Upper lobe of left lung (tissue), 6 donors: Measurements from ENCODE around the gene CENPX. TPM values are rescaled to one million over a fixed set of nuclear protein-coding genes. Genes with fewer than 3 reads are reported as not detected.

Source experiments
- ATAC-seq, 2 donors: fragments of 200-7000 bp; cut with Tn5 transposase; one replicate each; pipeline ENCODE4 v1.9.1; 2022; ENCODE audit warnings: mild to moderate bottlenecking in 2 of 2, moderate library complexity in 2 of 2; ENCODE audit not compliant: low FRiP score in 2 of 2
- DNase-seq, 2 donors: peaks; one replicate each; pipeline ENCODE4 v3.0.0-alpha.2; 2019 to 2020
- H3K27ac ChIP-seq, 4 donors: fragments of 200-600 bp; sonication (generic); one replicate each; pipeline ENCODE4 v1.5.1; 2016 to 2019
- H3K27me3 ChIP-seq, 4 donors: fragments of 200-600 bp; sonication (generic); one replicate each; pipeline ENCODE4 v1.5.1; 2017 to 2019
- H3K36me3 ChIP-seq, 4 donors: fragments of 200-600 bp; sonication (generic); one replicate each; pipeline ENCODE4 v1.5.1; 2016 to 2019
- H3K4me1 ChIP-seq, 4 donors: fragments of 200-600 bp; sonication (generic); one replicate each; pipeline ENCODE4 v1.5.1; 2018 to 2019
- H3K4me3 ChIP-seq, 4 donors: fragments of 200-600 bp; sonication (generic); one replicate each; pipeline ENCODE4 v1.5.1; 2017 to 2019; ENCODE audit warnings: mild to moderate bottlenecking in 2 of 4, moderate library complexity in 1 of 4
- H3K9me3 ChIP-seq, 4 donors: fragments of 200-600 bp; sonication (generic); one replicate each; pipeline ENCODE4 v1.5.1; 2018 to 2019
- EP300 ChIP-seq, 4 donors: sonication (generic); formaldehyde crosslinking; IDR thresholded peaks; one replicate each; pipeline ENCODE4 v1.5.1; 2017; ENCODE audit warnings: antibody characterized with exemption in 4 of 4, control low read depth in 2 of 4
- POLR2A ChIP-seq, 4 donors: fragments of 450-650 bp; IDR thresholded peaks; one replicate each; pipeline ENCODE4 v1.5.1; 2016 to 2017; ENCODE audit warnings: antibody characterized with exemption in 4 of 4, mild to moderate bottlenecking in 2 of 4
- POLR2AphosphoS5 ChIP-seq, 2 donors: sonication (generic); formaldehyde crosslinking; IDR thresholded peaks; one replicate each; pipeline ENCODE4 v1.5.1; 2017; ENCODE audit warnings: antibody characterized with exemption in 2 of 2
- WGBS, 2 donors: methylation state at CpG; one replicate each; pipeline ENCODE4 v1.1.5; 2017 to 2018; 5-methylcytosine and 5-hydroxymethylcytosine counted together
- total RNA-seq, 6 donors: library from RNA; depleted of rRNA in 4 of 6; stranded (reverse); fragments of >200 nt in 4 of 6; gene quantifications; one replicate each; pipeline versions ENCODE4 v1.1.0 to v1.2.1, GENCODE V29; 2016 to 2021
- TF ChIP-seq, protein P1 (sequence below), 6 experiments: fragments of 450-650 bp in 4 of 6; fragments of 200-600 bp in 2 of 6; sonication (generic) in 2 of 6; IDR thresholded peaks; one replicate each; pipeline ENCODE4 v1.5.1; 2016 to 2019; ENCODE audit warnings: antibody characterized with exemption in 6 of 6
- donor health status: DM: no; HTN: no; CAD: no; lungs with moderate emphysema.
- donor health status: DM: no; HTN: yes; CAD: no; lungs with severe emphysema.

Gene CENPX
- total RNA-seq, 6 donors from 2014 or later = 24.1 to 60.5 (median 47.8) TPM

DNA sequence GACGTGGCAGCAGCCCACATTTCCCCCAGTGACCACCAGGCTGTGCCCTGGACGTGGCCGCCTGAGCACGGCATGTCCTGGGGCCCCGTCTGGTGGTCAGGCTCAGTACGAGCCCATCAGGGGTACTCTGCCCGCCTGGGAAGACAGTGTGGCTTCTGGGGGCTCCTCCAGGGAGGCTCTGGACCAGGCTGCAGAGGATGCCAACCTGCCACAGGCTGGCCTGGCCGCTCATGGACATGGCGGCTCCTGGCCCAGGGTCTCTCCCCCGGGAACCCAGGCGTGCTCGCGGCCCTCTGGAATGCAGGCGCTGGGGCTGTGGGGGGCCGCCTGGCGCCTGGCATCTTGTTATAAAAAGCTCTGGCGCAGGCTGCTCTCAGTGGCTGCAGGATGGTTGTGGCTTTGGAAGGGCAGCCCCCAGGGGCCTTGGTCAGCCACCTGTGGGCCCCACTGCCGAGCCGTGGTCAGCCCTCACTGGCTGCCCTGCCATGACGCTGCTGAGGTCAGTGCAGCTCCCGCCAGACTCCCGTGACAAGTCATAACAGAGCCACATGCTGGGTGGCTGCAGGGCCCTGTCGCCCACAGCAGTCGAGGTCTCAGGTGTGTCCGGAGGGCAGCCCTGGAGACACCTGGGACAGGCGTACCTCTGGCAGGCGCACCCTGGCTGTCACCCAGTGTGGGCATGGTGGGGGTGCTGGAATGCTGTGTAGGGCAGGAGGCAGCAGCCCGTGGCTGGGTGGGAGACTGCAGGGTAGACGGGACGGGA, 15.0 kb downstream of the CENPX start:
- peaks cover 0 to 14% (median 4%) of the 10 kb centered on the region in 4 donors for H3K4me1 ChIP-seq
- TF ChIP-seq, protein P1, sequence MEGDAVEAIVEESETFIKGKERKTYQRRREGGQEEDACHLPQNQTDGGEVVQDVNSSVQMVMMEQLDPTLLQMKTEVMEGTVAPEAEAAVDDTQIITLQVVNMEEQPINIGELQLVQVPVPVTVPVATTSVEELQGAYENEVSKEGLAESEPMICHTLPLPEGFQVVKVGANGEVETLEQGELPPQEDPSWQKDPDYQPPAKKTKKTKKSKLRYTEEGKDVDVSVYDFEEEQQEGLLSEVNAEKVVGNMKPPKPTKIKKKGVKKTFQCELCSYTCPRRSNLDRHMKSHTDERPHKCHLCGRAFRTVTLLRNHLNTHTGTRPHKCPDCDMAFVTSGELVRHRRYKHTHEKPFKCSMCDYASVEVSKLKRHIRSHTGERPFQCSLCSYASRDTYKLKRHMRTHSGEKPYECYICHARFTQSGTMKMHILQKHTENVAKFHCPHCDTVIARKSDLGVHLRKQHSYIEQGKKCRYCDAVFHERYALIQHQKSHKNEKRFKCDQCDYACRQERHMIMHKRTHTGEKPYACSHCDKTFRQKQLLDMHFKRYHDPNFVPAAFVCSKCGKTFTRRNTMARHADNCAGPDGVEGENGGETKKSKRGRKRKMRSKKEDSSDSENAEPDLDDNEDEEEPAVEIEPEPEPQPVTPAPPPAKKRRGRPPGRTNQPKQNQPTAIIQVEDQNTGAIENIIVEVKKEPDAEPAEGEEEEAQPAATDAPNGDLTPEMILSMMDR (IDR thresholded peaks at IDR 0.05) = no peak
- TF ChIP-seq POLR2AphosphoS5 (IDR thresholded peaks at IDR 0.05) (no peak), EP300 (IDR thresholded peaks at IDR 0.05) (no peak), POLR2A (IDR thresholded peaks at IDR 0.05) (no peak)
- peaks cover 0 to 15% (median 5%) of the 10 kb centered on the region in 4 donors for H3K36me3 ChIP-seq
- 90 to 95% methylated on average over 11 to 26 of the region's 30 CpGs for WGBS, 2 donors
- ATAC-seq = no peak
- H3K27ac ChIP-seq = no peak overlapping the region
- peak in 1 of 2 donors; percentile 70 for DNase-seq
- no peaks in the 10 kb centered on the region for H3K9me3 ChIP-seq
- H3K4me3 ChIP-seq = no peak overlapping the region
- H3K27me3 ChIP-seq = no peaks in the 10 kb centered on the region

DNA sequence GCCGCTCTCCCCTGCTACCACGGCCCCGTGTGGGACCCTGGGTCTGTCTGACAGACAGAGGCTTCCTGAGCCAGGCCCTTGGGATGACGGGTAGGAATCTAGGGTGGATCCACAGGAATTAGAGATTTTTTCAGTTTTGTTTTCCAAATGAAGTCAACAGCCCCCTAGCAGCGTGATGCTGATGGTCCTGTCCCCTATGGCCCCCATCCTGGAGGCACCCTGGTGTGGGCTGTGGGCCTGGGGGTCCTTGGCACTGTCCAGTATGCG, 15.5 kb downstream of the CENPX start:
- Histone ChIP-seq H3K36me3 (peaks cover 0 to 15% (median 2%) of the 10 kb centered on the region in 4 donors), H3K27ac (no peak overlapping the region), H3K27me3 (no peaks in the 10 kb centered on the region), H3K9me3 (no peaks in the 10 kb centered on the region), H3K4me1 (peaks cover 0 to 11% (median 3%) of the 10 kb centered on the region in 4 donors), H3K4me3 (no peak overlapping the region)
- 95% methylated on average over 6 of the region's 6 CpGs; no CpG with 5 or more reads in 1 of the 2 donors for WGBS, 2 donors
- DNase-seq = no peak
- ATAC-seq = no peak
- TF ChIP-seq POLR2AphosphoS5 (IDR thresholded peaks at IDR 0.05) (no peak), POLR2A (IDR thresholded peaks at IDR 0.05) (no peak), EP300 (IDR thresholded peaks at IDR 0.05) (no peak)
- TF ChIP-seq, protein P1 (IDR thresholded peaks at IDR 0.05) = no peak

DNA sequence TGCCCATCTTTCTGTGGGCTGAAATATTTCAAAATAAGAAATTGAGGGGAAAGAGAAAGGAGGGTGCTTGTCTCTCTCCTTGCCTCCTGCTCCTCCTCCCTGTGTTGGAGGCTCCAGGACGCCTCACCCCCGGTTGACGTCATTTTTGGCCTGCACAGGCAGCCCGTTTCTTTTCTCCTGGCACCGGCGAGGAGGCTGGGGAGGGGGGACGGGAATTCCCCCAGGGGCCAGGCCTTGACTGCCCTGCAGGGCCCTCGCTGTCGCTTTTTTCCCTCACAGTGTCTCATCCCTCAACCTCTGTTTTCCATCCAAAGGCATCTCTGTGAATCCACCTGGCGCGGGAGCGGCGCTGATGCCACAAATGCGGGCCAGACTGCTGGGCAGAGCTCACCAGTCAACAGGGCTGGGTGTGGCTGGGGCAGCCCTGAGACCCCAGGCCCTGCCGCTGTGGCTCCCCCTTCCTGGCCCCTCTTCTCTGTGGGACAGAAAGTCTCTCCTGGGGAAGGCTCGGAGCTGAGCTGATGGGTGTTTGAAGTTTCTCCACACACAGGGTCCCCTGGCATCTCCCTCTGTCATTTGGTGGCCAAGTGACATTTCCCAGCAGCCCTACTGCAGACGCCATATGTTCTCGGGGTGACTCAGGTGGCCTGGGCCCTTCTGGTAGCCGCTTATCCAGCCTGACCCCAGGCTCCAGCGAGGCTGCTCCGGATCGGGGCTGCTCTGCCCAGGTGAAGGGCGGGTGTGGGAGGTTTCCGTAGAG, 16.0 kb downstream of the CENPX start:
- Histone ChIP-seq H3K9me3 (no peaks in the 10 kb centered on the region), H3K27ac (no peak overlapping the region), H3K36me3 (peaks cover 0 to 10% (median 2%) of the 10 kb centered on the region in 4 donors), H3K4me1 (peaks cover 0 to 5% (median under 1%) of the 10 kb centered on the region in 4 donors), H3K4me3 (no peak overlapping the region), H3K27me3 (no peaks in the 10 kb centered on the region)
- peak in 1 of 2 donors; percentile 75 for DNase-seq
- 80 to 82% methylated on average over 18 to 23 of the region's 24 CpGs for WGBS, 2 donors
- ATAC-seq = no peak
- TF ChIP-seq, protein P1 (IDR thresholded peaks at IDR 0.05) = no peak
- TF ChIP-seq EP300 (IDR thresholded peaks at IDR 0.05) = no peak
- TF ChIP-seq POLR2A (IDR thresholded peaks at IDR 0.05) = no peak
- TF ChIP-seq POLR2AphosphoS5 (IDR thresholded peaks at IDR 0.05) = no peak

DNA sequence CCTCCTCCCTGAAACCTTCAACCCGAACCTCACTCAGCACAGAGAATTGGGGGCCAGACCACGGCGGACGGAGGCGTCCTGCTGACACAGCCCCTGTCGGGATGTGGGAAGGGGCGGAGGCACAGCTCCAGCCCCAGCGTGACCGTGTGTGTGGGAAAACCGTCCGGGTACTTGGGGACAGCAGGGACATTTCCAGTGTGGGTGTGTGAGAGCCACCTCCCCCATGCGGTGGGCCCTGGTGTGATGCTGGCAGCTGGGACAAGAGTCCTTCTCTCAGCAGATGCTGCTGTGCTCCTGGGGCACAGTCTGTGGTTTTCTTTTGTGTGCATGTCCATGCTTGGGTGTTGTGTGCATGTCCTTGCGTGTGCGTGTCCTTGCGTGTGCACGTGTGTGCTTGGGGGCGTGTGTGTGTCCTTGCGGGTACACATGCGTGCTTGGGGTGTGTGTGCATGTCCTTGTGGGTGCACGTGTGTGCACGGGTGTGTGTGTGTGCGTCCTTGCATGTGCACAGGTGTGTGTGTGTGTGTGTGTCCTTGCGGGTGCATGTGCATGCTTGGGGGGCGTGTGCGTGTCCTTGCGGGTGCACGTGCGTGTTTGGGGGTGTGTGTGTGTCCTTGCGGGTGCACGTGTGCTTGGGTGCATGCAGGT, 16.9 kb downstream of the CENPX start:
- no peak overlapping the region for H3K27ac ChIP-seq
- H3K27me3 ChIP-seq = no peaks in the 10 kb centered on the region
- no peaks in the 10 kb centered on the region for H3K9me3 ChIP-seq
- peak in 1 of 2 donors; percentile 71 for DNase-seq
- WGBS, 2 donors = 85 to 92% methylated on average over 29 to 30 of the region's 30 CpGs
- no peak overlapping the region for H3K4me3 ChIP-seq
- ATAC-seq = no peak
- TF ChIP-seq EP300 (IDR thresholded peaks at IDR 0.05) (no peak), POLR2AphosphoS5 (IDR thresholded peaks at IDR 0.05) (no peak), POLR2A (IDR thresholded peaks at IDR 0.05) (no peak)
- TF ChIP-seq, protein P1 (IDR thresholded peaks at IDR 0.05) = no peak
- H3K4me1 ChIP-seq = peaks cover 0 to 4% (median 0%) of the 10 kb centered on the region in 4 donors
- H3K36me3 ChIP-seq = peaks cover 0 to 5% (median 0%) of the 10 kb centered on the region in 4 donors
